Right lobe of liver (tissue), 4 donors: ENCODE results near the gene PLXND1.

Experiments used
- CTCF ChIP-seq, 4 donors: fragments of 200-600 bp in 3 of 4; fragments of 450-650 bp in 1 of 4; IDR thresholded peaks; one replicate each; pipeline versions ENCODE4 v1.5.1 to v1.8.0; 2016 to 2022; ENCODE audit warnings: antibody characterized with exemption in 4 of 4, mild to moderate bottlenecking in 2 of 4
- POLR2A ChIP-seq: fragments of 450-650 bp; IDR thresholded peaks from one replicate; pipeline ENCODE4 v1.6.1; 2017; ENCODE audit warnings: antibody characterized with exemption, mild to moderate bottlenecking
- donor health status: DM: no; HTN: no; CAD: no.
- donor health status: DM: no; HTN: no; CAD: no.
- donor health status: DM: no; HTN: yes; CAD: no.

DNA sequence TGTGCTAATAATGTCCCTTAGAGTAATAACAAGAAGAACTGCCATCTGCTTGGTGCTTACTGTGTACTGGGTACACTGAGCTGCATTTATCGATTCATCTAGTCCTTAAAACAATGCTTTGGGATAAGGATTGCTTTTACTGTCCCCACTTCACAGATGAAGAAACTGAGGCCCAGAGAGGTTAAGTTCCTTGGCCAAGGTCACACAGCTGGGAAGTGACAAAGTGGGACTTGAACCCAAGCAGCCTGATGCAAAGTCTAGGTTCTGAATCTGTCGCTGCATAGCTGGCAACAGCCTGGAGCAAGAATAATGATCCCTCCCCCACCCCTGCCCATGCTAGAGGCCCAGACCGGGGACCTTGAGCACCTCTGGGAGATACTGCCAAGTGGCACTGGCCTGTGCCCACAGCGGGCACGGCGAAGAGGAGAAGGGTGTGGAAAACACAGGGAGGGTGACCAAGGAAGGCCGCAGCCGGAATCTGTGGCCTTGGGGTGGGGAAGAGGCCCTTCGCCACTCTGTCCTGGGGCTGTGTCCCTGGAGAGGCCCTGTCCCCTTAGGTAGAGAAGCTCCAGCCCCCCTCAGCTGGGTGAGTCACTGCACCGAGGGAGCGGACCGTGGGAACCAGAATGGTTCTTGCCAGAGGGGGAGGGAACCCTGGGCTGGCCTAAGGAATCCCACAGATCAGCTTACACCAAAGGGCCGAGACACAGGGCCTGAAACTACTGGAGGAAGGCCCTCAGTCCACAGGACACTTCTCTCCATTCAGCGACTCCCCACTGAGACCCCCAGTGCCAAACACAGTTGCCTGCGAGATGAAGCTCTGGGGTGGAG lies 3.5 kb downstream of the PLXND1 start:
- TF ChIP-seq CTCF (IDR thresholded peaks at IDR 0.05) (no peak), POLR2A (no peak)
